B cell (primary cell): Measurements from ENCODE around the gene RANBP3.

Experiments used
- CTCF ChIP-seq: fragments of 200-600 bp; IDR thresholded peaks from one replicate; pipeline ENCODE4 v1.8.0; 2022; ENCODE audit warnings: antibody characterized with exemption, mild to moderate bottlenecking
- EZH2 ChIP-seq: IDR thresholded peaks from 2 replicates; pipeline ENCODE4 v1.6.1; 2012; ENCODE audit warnings: borderline replicate concordance, low read depth, mild to moderate bottlenecking, moderate library complexity, low read length; ENCODE audit not compliant: insufficient read depth, poor library complexity, severe bottlenecking

DNA sequence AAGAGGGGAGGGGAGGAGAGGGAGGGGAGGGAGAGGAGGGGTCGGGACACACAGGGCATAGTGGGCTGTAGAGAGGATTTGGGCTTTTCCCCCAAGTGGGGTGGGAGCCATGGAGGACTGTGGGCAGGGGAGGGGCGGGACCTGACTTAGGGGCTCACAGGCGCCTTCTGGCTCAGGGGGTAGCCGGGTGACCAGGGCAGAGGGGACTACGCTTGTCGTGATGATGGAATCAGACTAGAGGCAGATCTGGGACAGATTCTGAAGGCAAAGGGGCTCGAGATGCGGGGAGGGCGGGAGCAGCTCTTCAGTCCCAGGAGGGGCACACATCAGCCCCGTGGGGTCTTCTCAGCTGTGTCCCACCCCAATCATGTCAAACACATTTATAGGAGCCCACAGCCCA is 87.8 kb downstream of the RANBP3 start:
- TF ChIP-seq CTCF (no peak), EZH2 (no peak)
